Endothelial cell of umbilical vein (primary cell): ENCODE results near the gene RAB33B. TPM values are rescaled to one million over a fixed set of nuclear protein-coding genes. Genes with fewer than 3 reads are reported as not detected.

Experiments
- BruUV-seq: library from RNA; stranded (reverse); fragments of 400-500 nt; replicated peaks from 2 replicates; lab custom pipeline; 2021; lab: Mats Ljungman, UMichigan
- CTCF ChIA-PET: fragments of 300-600, 350-600 bp; sonication (Branson Sonifier 250); formaldehyde crosslinking; loops from one replicate; lab custom pipeline; 2021; ENCODE audit warnings: antibody characterized with exemption, inconsistent platforms; lab: Charles Lee
- POLR2A ChIA-PET: fragments of 300-600, 350-600 bp; sonication (Branson Sonifier 250); formaldehyde crosslinking; loops from one replicate; lab custom pipeline; 2021; ENCODE audit warnings: antibody characterized with exemption, inconsistent platforms; lab: Charles Lee
- DNase-seq: peaks from one replicate; pipeline ENCODE4 v3.0.0-alpha.2; 2011; ENCODE audit warnings: low read depth, low spot score
- FAIRE-seq: peaks from 2 replicates; lab custom pipeline; 2011; peaks lifted over from hg19 to GRCh38; lab: Jason Lieb, UNC
- H2AFZ ChIP-seq: 2 replicates; pipeline ENCODE4 v1.6.0; 2012; ENCODE audit warnings: low read depth, low read length, control low read depth, inconsistent platforms
- H3K27ac ChIP-seq: 2 replicates; pipeline ENCODE4 v1.5.1; 2011; ENCODE audit warnings: low read depth, mild to moderate bottlenecking, control low read depth, low read length, moderate library complexity; ENCODE audit not compliant: insufficient read depth
- H3K27me3 ChIP-seq, 2 experiments: 2 replicates each; pipeline versions ENCODE4 v1.6.0 to v1.6.1; 2011; ENCODE audit warnings: low read length in 2 of 2, mixed read lengths in 1 of 2; ENCODE audit not compliant: control insufficient read depth in 2 of 2, insufficient read depth in 2 of 2
- H3K36me3 ChIP-seq, 2 experiments: 2 replicates in 1 of 2; 3 replicates in 1 of 2; pipeline ENCODE4 v1.5.1; 2011; ENCODE audit warnings: low read length in 2 of 2, mild to moderate bottlenecking in 1 of 2, moderate library complexity in 1 of 2; ENCODE audit not compliant: control insufficient read depth in 2 of 2, insufficient read depth in 2 of 2; ENCODE audit errors: extremely low read depth in 1 of 2
- H3K4me1 ChIP-seq: 3 replicates; pipeline ENCODE4 v1.5.1; 2011; ENCODE audit warnings: mild to moderate bottlenecking, low read length; ENCODE audit not compliant: control insufficient read depth, insufficient read depth; ENCODE audit errors: extremely low read depth
- H3K4me2 ChIP-seq: 2 replicates; pipeline ENCODE4 v1.6.1; 2011; ENCODE audit warnings: low read length, control low read depth, mixed read lengths; ENCODE audit not compliant: insufficient read depth
- H3K4me3 ChIP-seq, 3 experiments: fragments of 200-600 bp in 1 of 3; sonication (generic), shearing (Covaris generic) in 1 of 3; replicated peaks in 1 of 3; 2 replicates each; pipeline ENCODE4 v1.5.1; 2011 to 2016; ENCODE audit warnings: control low read depth in 3 of 3, low read length in 3 of 3, mild to moderate bottlenecking in 2 of 3, inconsistent platforms in 1 of 3, low read depth in 1 of 3, moderate library complexity in 1 of 3; ENCODE audit not compliant: insufficient read depth in 1 of 3
- H3K79me2 ChIP-seq: 2 replicates; pipeline ENCODE4 v1.6.0; 2012; ENCODE audit warnings: low read length, inconsistent platforms; ENCODE audit not compliant: control insufficient read depth, insufficient read depth
- H3K9ac ChIP-seq: replicated peaks from 2 replicates; pipeline ENCODE3; 2011; ENCODE audit warnings: low read length, control low read depth; ENCODE audit not compliant: insufficient read depth; ENCODE audit errors: extremely low read depth
- H3K9me1 ChIP-seq: replicated peaks from 3 replicates; pipeline ENCODE4 v1.6.0; 2011; ENCODE audit warnings: mild to moderate bottlenecking, low read length; ENCODE audit not compliant: control insufficient read depth, insufficient read depth; ENCODE audit errors: extremely low read depth
- H3K9me3 ChIP-seq: replicated peaks from 2 replicates; pipeline ENCODE4 v1.5.1; 2012; ENCODE audit warnings: low read length, inconsistent platforms; ENCODE audit not compliant: control insufficient read depth, insufficient read depth
- H4K20me1 ChIP-seq: replicated peaks from 2 replicates; pipeline ENCODE3; 2011; ENCODE audit warnings: mild to moderate bottlenecking, low read length; ENCODE audit not compliant: control insufficient read depth, insufficient read depth; ENCODE audit errors: extremely low read depth
- EZH2 ChIP-seq: IDR thresholded peaks from 2 replicates; pipeline ENCODE4 v1.6.1; 2012; ENCODE audit warnings: borderline replicate concordance, low read depth, mild to moderate bottlenecking, moderate library complexity, low read length, inconsistent platforms; ENCODE audit not compliant: severe bottlenecking
- FOS ChIP-seq: IDR thresholded peaks from 2 replicates; pipeline ENCODE4 v1.6.1; 2011; ENCODE audit warnings: mild to moderate bottlenecking, low read length, moderate library complexity, borderline replicate concordance; ENCODE audit not compliant: insufficient read depth
- GATA2 ChIP-seq: IDR thresholded peaks from 2 replicates; pipeline ENCODE4 v1.7.0; 2011; ENCODE audit warnings: low read depth, mild to moderate bottlenecking, moderate library complexity, mixed read lengths, low read length; ENCODE audit not compliant: insufficient read length, insufficient read depth
- JUN ChIP-seq: IDR thresholded peaks from 2 replicates; pipeline ENCODE4 v1.6.1; 2011; ENCODE audit warnings: borderline replicate concordance, low read depth; ENCODE audit not compliant: insufficient read length, insufficient read depth
- MYC ChIP-seq: IDR thresholded peaks from one replicate; pipeline ENCODE4 v1.6.1; 2011; ENCODE audit warnings: mild to moderate bottlenecking, low read depth, low read length
- POLR2A ChIP-seq: IDR thresholded peaks from 2 replicates; pipeline ENCODE4 v1.6.1; 2012; ENCODE audit warnings: low read depth, mild to moderate bottlenecking, control low read depth, low read length
- POLR2AphosphoS5 ChIP-seq: IDR thresholded peaks from 2 replicates; pipeline ENCODE4 v1.6.1; 2012; ENCODE audit warnings: low read depth, mild to moderate bottlenecking, control low read depth, low read length, moderate library complexity; ENCODE audit not compliant: insufficient read depth
- dilution Hi-C: fragments of 300-500 bp; cut with MboI; formaldehyde crosslinking; loops from one replicate; pipeline ENCODE4 v1.15.0; 2019; ENCODE audit warnings: low sequenced_read_pairs; ENCODE audit not compliant: extremely low pct_ligation_motif_present
- intact Hi-C: fragments of 100-400 bp; cut with micrococcal nuclease; formaldehyde crosslinking; loops from one replicate; pipeline ENCODE4 v1.10.0; 2022
- polyA plus RNA-seq, 4 experiments: library from polyadenylated mRNA; depleted of rRNA in 3 of 4; stranded (reverse) in 3 of 4; unstranded in 1 of 4; fragments of >200 nt; gene quantifications; 2 replicates each; pipeline versions ENCODE4 v1.2.1 to v1.2.3, GENCODE V29; 2011 to 2012; ENCODE audit warnings: missing spikeins in 1 of 4
- total RNA-seq: library from RNA; stranded (reverse); gene quantifications from 2 replicates; pipeline ENCODE4 v1.2.3, GENCODE V29; 2021
- TF ChIP-seq, protein P1 (sequence below), 2 donors: IDR thresholded peaks; 1 replicate in 1 of 2; 2 replicates in 1 of 2; pipeline ENCODE4 v1.5.1; 2011; ENCODE audit warnings: low read length in 2 of 2, mild to moderate bottlenecking in 2 of 2, moderate library complexity in 2 of 2, control low read depth in 1 of 2, inconsistent platforms in 1 of 2, low read depth in 1 of 2; ENCODE audit not compliant: insufficient read depth in 1 of 2; ENCODE audit errors: extremely low read depth in 1 of 2
- TF ChIP-seq, protein P2 (sequence below): IDR thresholded peaks from 2 replicates; pipeline ENCODE4 v1.6.1; 2011; ENCODE audit not compliant: insufficient read depth, insufficient read length

The RAB33B gene
- total and polyA plus RNA-seq, 2 donors (not counting 3 experiments of a cell fraction or from before 2014, with no cell fraction given): 7.8 to 14.7 TPM

- no peak for DNase-seq
- Histone ChIP-seq H3K4me2 (no peak overlapping the region), H3K27me3 (no peaks in the 10 kb centered on the region), H3K9me1 (peaks cover 2% of the 10 kb centered on the region), H3K9me3 (no peaks in the 10 kb centered on the region), H4K20me1 (no peaks in the 10 kb centered on the region), H3K4me3 (no peak overlapping the region), H2AFZ (no peak overlapping the region), H3K9ac (no peak overlapping the region), H3K4me1 (no peaks in the 10 kb centered on the region), H3K36me3 (no peaks in the 10 kb centered on the region), H3K27ac (no peak overlapping the region), H3K79me2 (no peaks in the 10 kb centered on the region)
- FAIRE-seq: no peak
- no peak for TF ChIP-seq POLR2AphosphoS5
- ChIA-PET POLR2A (no interaction called here), CTCF (no interaction called here)
- dilution Hi-C loops (no loop called here), intact Hi-C loops (no loop called here)
- no TSS peak for BruUV-seq
Measured at GRCh38 chr4:139438141-139438540, 15.8 kb upstream of the RAB33B start.

DNA sequence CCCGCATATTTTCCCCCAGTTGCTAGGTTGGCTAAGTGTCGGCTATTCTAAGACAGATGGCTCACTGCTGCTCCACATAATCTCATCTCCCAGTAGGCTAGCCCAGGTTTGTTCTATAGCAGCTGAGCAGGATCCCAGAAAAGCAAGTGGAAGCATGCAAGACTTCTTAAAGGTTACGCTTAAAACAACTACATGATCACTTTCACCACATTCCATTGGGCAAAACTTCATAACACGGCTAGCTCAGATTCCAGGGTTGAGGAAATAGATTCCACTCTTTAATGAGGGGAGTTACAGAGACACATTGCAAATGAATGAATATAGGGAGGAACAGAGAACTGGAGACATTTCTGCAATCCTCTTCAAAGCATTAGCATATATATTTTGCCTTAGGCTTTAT lies 12.9 kb upstream of the RAB33B start:
- FAIRE-seq (no peak), DNase-seq (no peak)
- H3K36me3 ChIP-seq: no peaks in the 10 kb centered on the region
- no peak for TF ChIP-seq GATA2
- no peak for TF ChIP-seq MYC
- no peak for TF ChIP-seq POLR2A
- no peak for TF ChIP-seq POLR2AphosphoS5
- TF ChIP-seq, protein P1, sequence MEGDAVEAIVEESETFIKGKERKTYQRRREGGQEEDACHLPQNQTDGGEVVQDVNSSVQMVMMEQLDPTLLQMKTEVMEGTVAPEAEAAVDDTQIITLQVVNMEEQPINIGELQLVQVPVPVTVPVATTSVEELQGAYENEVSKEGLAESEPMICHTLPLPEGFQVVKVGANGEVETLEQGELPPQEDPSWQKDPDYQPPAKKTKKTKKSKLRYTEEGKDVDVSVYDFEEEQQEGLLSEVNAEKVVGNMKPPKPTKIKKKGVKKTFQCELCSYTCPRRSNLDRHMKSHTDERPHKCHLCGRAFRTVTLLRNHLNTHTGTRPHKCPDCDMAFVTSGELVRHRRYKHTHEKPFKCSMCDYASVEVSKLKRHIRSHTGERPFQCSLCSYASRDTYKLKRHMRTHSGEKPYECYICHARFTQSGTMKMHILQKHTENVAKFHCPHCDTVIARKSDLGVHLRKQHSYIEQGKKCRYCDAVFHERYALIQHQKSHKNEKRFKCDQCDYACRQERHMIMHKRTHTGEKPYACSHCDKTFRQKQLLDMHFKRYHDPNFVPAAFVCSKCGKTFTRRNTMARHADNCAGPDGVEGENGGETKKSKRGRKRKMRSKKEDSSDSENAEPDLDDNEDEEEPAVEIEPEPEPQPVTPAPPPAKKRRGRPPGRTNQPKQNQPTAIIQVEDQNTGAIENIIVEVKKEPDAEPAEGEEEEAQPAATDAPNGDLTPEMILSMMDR (IDR thresholded peaks at IDR 0.05; ENCODE audit: extremely low read depth in 1 of 2, insufficient read depth in 1 of 2, low read depth in 1 of 2, low read length in 2 of 2): no peak
- TF ChIP-seq FOS: no peak
- TF ChIP-seq JUN: no peak
- no peak for TF ChIP-seq EZH2
- TF ChIP-seq, protein P2, sequence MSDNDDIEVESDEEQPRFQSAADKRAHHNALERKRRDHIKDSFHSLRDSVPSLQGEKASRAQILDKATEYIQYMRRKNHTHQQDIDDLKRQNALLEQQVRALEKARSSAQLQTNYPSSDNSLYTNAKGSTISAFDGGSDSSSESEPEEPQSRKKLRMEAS: no peak
- H3K4me1 ChIP-seq: no peaks in the 10 kb centered on the region
- intact Hi-C loops (no loop called here), dilution Hi-C loops (no loop called here)
- no peaks in the 10 kb centered on the region for H3K79me2 ChIP-seq
- H4K20me1 ChIP-seq: no peaks in the 10 kb centered on the region
- no peaks in the 10 kb centered on the region for H3K27me3 ChIP-seq
- ChIA-PET POLR2A (no interaction called here), CTCF (no interaction called here)
- H2AFZ ChIP-seq: no peak overlapping the region
- BruUV-seq: no TSS peak
- H3K4me3 ChIP-seq: no peak overlapping the region
- peaks cover 2% of the 10 kb centered on the region for H3K9me1 ChIP-seq
- no peak overlapping the region for H3K27ac ChIP-seq
- H3K9me3 ChIP-seq: no peaks in the 10 kb centered on the region
- H3K9ac ChIP-seq: no peak overlapping the region
- H3K4me2 ChIP-seq: no peak overlapping the region
